ENCODE results near the gene LDLRAP1. TPM values are rescaled to one million over a fixed set of nuclear protein-coding genes. Genes with fewer than 3 reads are reported as not detected.

The LDLRAP1 gene
- total RNA-seq, 2 experiments from 2014 or later = 4.9 to 11.0 TPM

DNA sequence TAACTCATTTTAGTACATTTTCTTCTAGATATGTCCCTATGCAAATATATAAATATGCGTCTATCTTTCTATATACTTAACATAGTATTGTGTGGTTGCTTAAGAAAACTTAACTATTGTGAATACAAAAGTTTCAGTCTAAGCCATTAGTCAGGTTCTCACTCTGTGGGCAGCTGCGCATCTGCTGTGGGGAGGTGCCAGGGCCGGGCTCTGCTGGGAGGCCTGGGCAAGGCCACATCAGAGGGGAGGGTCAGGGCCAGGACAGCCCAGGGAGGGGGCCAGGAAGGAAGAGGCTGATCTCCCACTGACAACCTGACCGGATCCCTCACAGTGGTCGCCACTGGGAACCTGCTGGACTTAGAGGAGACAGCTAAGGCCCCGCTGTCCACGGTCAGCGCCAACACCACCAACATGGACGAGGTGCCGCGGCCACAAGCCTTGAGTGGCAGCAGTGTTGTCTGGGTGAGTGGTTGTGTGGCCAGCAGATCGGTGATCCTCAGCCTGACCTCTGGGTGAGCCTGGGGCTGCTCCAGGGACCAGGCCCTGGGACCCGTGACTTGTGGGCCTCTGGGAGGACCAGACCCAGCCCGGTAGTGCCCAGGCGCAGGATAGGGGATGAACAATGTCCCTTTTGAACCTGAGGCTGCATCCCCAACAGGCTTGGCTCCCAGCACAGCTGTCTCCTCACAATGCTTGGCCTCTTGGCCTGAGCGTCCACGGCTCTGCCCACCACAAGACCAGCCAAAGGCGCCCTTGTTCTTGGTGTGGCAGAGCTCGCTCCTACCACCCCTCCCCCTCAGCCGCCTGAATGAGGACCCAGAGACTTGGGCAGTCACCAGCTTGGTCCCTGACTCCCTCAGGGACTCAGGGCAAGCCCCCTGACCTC is 20.2 kb downstream of the LDLRAP1 start:
- Mint-ChIP-seq H3K4me1 (peaks cover 58% of the 10 kb centered on the region), H3K4me3 (no peak overlapping the region), H3K36me3 (no peaks in the 10 kb centered on the region), H3K27ac (no peak overlapping the region), H3K9me3 (ENCODE audit: low read depth) (no peaks in the 10 kb centered on the region), H3K27me3 (no peaks in the 10 kb centered on the region)
- CTCF ChIA-PET = interaction anchor here (1.0 to 1.3 kb wide), 2 partner anchors 97 to 235 kb away, joined by 3 to 4 read pairs; no protein-coding TSS in a partner anchor
- ATAC-seq (no peak), DNase-seq (no peak)

- Mint-ChIP-seq H3K4me1 (peaks cover 60% of the 10 kb centered on the region), H3K36me3 (no peaks in the 10 kb centered on the region), H3K27me3 (no peaks in the 10 kb centered on the region), H3K4me3 (no peak overlapping the region), H3K27ac (peak overlapping the region; percentile 49), H3K9me3 (ENCODE audit: low read depth) (no peaks in the 10 kb centered on the region)
- ATAC-seq (peak; percentile 63), DNase-seq (peak; percentile 69)
- CTCF ChIA-PET = interaction anchor here (0.7 to 2.1 kb wide), 10 partner anchors 8 to 233 kb away, joined by 3 to 14 read pairs (median 3); partner anchors contain the start of gene LDLRAP1
Observed at GRCh38 chr1:25564777-25565574, 21.6 kb downstream of the LDLRAP1 start.

DNA sequence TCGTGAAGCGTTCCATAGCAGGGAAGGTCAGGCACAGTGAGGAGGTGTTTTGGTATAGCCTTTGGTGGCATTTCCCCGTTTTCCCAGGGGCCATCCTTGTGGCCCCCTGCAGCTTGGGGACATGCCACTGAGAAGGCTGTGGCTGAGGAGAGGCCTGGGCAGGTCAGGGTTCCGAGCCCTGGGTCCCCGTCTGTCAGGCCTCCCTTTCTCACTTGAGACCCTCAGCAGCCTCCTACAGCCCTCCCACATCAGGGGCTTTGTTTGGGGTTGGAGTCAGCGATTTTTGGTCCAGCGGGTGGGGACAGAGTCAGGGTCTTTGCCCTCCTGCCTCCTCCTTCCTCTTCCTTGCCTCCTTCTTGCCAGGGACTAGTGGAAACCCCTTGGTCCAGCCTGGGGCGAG is 22.2 kb downstream of the LDLRAP1 start:
- Mint-ChIP-seq H3K36me3 (no peaks in the 10 kb centered on the region), H3K27me3 (no peaks in the 10 kb centered on the region), H3K4me3 (no peak overlapping the region), H3K4me1 (peaks cover 57% of the 10 kb centered on the region), H3K9me3 (ENCODE audit: low read depth) (no peaks in the 10 kb centered on the region), H3K27ac (no peak overlapping the region)
- DNase-seq (no peak), ATAC-seq (no peak)
- CTCF ChIA-PET = interaction anchor here (0.7 to 2.1 kb wide), 9 partner anchors 9 to 46 kb away, joined by 3 to 14 read pairs (median 3); partner anchors contain the start of gene LDLRAP1

DNA sequence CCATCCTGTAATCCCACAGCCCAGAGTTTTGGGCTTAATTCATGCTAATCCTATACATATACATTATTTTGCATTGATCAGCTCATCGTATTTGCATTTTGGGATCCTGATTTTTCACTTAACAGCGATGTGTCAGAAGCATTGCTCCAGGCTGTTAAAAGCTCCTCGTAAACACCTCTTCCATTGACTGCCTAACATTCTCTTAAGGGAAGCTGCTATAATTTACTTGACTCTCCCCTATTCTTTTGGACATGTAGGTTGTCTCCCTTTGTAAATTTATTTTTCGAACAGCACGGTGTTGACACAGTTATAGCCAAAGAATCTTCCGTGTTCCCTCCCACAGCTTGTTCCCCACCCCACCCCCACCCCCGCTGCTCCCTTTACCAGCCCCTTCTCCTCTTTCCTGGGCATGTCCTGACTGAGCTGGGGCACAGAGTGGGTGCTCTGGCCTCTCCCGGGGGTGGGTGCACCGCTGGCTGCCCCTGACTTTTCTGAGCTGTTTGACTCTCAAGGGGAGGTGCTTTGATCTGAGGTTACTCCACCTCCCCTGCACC is 22.8 kb downstream of the LDLRAP1 start:
- H3K27ac Mint-ChIP-seq = no peak overlapping the region
- no peaks in the 10 kb centered on the region for H3K27me3 Mint-ChIP-seq
- ATAC-seq = no peak
- H3K36me3 Mint-ChIP-seq = no peaks in the 10 kb centered on the region
- DNase-seq = no peak
- peaks cover 54% of the 10 kb centered on the region for H3K4me1 Mint-ChIP-seq
- CTCF ChIA-PET = interaction anchor here (1.0 to 2.1 kb wide), 5 partner anchors 12 to 41 kb away, joined by 3 to 14 read pairs (median 5); partner anchors contain the start of gene LDLRAP1
- H3K4me3 Mint-ChIP-seq = no peak overlapping the region
- H3K9me3 Mint-ChIP-seq (ENCODE audit: low read depth) = no peaks in the 10 kb centered on the region

- no peak for ATAC-seq
- Mint-ChIP-seq H3K4me3 (no peak overlapping the region), H3K9me3 (ENCODE audit: low read depth) (no peaks in the 10 kb centered on the region), H3K36me3 (no peaks in the 10 kb centered on the region), H3K27me3 (no peaks in the 10 kb centered on the region), H3K27ac (no peak overlapping the region), H3K4me1 (peaks cover 49% of the 10 kb centered on the region)
- DNase-seq = no peak
- CTCF ChIA-PET = interaction anchor here (1.0 to 2.1 kb wide), 4 partner anchors 18 to 41 kb away, joined by 3 to 14 read pairs (median 3); partner anchors contain the start of gene LDLRAP1
Observed at GRCh38 chr1:25566730-25567341, 23.4 kb downstream of the LDLRAP1 start.

DNA sequence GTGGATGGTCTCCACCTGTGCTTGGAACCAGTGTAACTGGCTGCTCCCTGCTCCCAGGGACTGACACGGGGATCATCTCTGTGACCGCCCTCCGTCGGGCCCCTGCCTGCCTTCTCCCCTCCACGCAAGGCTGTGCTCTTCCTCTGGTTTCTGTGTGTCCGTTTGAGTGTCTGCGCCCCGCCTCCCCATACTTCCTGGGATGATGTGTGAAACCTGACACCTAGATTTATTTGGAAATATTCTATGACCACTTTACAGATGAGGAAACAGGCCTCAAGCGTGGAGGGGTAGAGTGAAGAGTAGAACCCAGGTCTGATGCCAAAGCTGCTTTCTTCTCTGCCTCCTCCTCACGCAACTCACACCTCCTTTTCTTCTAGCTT is 24.3 kb downstream of the LDLRAP1 start:
- CTCF ChIA-PET = interaction anchor here (1.0 kb wide), 2 partner anchors 20 to 24 kb away, joined by 3 read pairs; partner anchors contain the start of gene LDLRAP1
- Mint-ChIP-seq H3K4me1 (peaks cover 40% of the 10 kb centered on the region), H3K9me3 (ENCODE audit: low read depth) (no peaks in the 10 kb centered on the region), H3K4me3 (no peak overlapping the region), H3K36me3 (no peaks in the 10 kb centered on the region), H3K27ac (no peak overlapping the region), H3K27me3 (no peaks in the 10 kb centered on the region)
- no peak for ATAC-seq
- no peak for DNase-seq

GRCh38 chr1:25568090-25568833 is 24.9 kb downstream of the LDLRAP1 start:
- DNase-seq (no peak), ATAC-seq (no peak)
- no peak overlapping the region for H3K4me3 Mint-ChIP-seq
- H3K27me3 Mint-ChIP-seq = no peaks in the 10 kb centered on the region
- no peaks in the 10 kb centered on the region for H3K9me3 Mint-ChIP-seq (ENCODE audit: low read depth)
- no peak overlapping the region for H3K27ac Mint-ChIP-seq
- CTCF ChIA-PET = interaction anchor here (1.0 kb wide), 1 partner anchor 20 kb away, joined by 3 read pairs; no protein-coding TSS in a partner anchor
- H3K4me1 Mint-ChIP-seq = peaks cover 35% of the 10 kb centered on the region
- no peaks in the 10 kb centered on the region for H3K36me3 Mint-ChIP-seq

DNA sequence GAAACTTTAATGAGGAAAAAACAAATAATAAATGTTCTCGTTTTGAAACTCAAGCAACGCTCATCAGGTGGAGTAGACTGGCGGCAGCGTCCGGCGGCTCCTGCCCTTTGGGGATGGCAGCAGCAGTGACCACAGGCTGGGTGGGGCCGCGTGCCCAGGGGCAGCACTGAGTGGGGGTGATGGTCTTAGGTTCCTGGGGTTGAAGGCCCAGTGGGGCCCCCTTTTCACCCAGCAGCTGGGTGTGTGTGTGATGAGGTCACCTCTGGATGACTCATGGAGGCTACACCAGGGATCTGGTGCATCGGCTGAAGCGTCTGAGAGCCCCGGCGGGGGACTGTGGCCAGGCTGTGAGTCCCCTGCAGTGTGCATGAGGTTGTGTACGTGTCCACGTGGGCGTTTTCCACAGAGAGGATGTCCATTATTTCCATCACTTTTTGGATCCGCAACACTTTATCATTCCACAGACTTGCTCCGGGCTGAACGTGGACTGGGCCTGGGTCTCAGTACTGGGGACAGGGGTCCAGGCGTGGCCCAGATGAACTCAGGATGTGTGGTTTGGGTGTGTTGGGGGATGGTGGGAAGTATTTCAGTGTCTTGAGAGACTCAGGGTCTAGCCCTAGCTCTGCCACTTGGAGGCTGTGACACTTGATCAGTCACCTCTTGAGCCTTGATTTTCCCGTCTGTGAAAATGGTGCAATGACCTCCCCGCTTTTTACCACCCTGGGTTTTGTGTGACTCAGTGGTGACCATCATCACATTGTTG is 25.6 kb downstream of the LDLRAP1 start:
- no peaks in the 10 kb centered on the region for H3K9me3 Mint-ChIP-seq (ENCODE audit: low read depth)
- H3K4me3 Mint-ChIP-seq = no peak overlapping the region
- H3K4me1 Mint-ChIP-seq = peaks cover 31% of the 10 kb centered on the region
- ATAC-seq (no peak), DNase-seq (no peak)
- CTCF ChIA-PET = no interaction called here
- no peaks in the 10 kb centered on the region for H3K36me3 Mint-ChIP-seq
- no peak overlapping the region for H3K27ac Mint-ChIP-seq
- H3K27me3 Mint-ChIP-seq = no peaks in the 10 kb centered on the region

DNA sequence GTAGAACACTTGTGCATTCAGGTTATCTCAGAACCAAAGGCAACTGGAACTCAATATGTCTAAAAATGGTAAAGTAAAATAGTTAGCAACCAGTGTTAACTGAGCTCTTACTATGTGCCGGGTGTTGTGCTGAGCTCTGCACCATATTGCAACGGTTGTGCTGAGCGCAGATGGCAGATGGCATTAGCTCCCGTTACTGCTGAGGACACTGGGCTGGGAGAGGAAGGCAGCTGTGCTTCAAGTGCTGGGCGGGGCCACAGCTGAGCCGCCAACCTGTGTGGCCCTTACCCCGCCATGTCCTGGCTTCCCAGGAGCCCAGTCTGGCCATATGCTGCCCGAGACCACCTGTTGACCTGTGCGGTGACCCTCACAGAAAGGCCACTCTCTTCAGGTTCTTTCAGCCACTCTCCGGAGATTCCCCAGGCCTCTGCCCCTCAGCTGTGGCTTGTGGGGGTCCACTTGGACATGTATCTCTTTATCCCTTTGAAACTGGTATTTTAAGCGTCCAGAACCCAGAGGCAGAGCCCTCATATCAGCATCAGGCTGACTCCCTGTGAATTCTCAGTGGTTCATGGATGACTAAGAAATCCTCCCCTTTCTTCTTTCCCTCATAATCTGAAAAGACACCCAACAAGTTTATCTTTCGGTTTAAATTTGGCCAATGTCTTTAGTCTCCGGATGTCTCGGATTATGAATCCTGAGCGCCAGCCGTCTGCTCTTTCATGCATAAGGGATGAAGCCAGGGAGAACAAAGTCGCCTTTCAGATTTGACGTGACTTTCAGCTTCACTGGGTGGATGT is 26.4 kb downstream of the LDLRAP1 start:
- DNase-seq = no peak
- Mint-ChIP-seq H3K4me1 (peaks cover 24% of the 10 kb centered on the region), H3K27me3 (no peaks in the 10 kb centered on the region), H3K27ac (no peak overlapping the region), H3K9me3 (ENCODE audit: low read depth) (no peaks in the 10 kb centered on the region), H3K4me3 (no peak overlapping the region), H3K36me3 (no peaks in the 10 kb centered on the region)
- CTCF ChIA-PET = no interaction called here
- no peak for ATAC-seq

DNA sequence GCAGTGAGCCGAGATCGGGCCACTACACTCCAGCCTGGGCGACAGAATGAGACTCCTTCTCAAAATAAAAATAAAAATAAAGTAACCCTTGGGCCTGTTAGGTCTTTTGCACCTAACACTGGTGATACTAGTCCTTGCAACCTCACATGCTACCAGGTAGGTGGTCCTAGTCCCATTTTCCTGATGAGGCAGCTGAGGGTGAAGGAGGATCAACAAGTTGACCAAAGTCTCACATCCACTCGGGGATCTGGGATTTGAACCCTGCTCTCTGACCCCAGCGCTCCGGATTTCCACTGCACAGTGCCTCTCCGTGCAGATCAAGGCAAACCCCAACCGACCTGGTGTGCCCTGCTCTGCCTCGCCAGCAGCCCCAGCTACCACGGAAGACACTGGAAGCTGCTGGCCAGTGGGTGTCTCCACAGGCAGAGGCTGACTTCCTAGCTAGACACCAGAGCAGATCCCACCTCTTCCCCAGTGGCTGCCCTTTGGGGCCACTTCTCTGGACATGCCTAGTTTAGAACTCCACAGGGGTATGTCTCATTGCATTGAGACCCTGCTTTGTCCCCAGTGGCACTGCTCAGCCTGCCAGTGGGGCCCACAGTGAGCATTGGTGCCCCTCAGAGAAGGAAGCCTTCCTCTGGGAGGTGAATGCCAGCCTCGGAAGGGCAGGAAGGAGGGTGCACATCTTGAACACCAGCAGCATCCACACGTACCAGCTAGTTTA is 27.6 kb downstream of the LDLRAP1 start:
- no peaks in the 10 kb centered on the region for H3K9me3 Mint-ChIP-seq (ENCODE audit: low read depth)
- no peak overlapping the region for H3K27ac Mint-ChIP-seq
- no peak for DNase-seq
- no peak overlapping the region for H3K4me3 Mint-ChIP-seq
- CTCF ChIA-PET = no interaction called here
- ATAC-seq = no peak
- no peaks in the 10 kb centered on the region for H3K27me3 Mint-ChIP-seq
- peaks cover 14% of the 10 kb centered on the region for H3K4me1 Mint-ChIP-seq
- no peaks in the 10 kb centered on the region for H3K36me3 Mint-ChIP-seq

GRCh38 chr1:25571522-25571970 is 28.1 kb downstream of the LDLRAP1 start:
- Mint-ChIP-seq H3K27ac (no peak overlapping the region), H3K36me3 (no peaks in the 10 kb centered on the region), H3K9me3 (ENCODE audit: low read depth) (no peaks in the 10 kb centered on the region), H3K4me1 (peaks cover 11% of the 10 kb centered on the region), H3K27me3 (no peaks in the 10 kb centered on the region), H3K4me3 (no peak overlapping the region)
- no peak for DNase-seq
- CTCF ChIA-PET = interaction anchor here (1.1 to 1.4 kb wide), 4 partner anchors 17 to 239 kb away, joined by 3 to 5 read pairs (median 4); no protein-coding TSS in a partner anchor
- no peak for ATAC-seq

Measured in activated CD8-positive, alpha-beta memory T cell treated with anti-CD3 and anti-CD28 coated beads, Interleukin-2, amount 10 ng/mL, durations not matched to agents 7 days and 5 days (primary cell).